IPS-NIHi11 (cell line): Measurements from ENCODE around the gene RIC3.
A peak's percentile ranks its signal among the peaks of the same experiment; 100 is the strongest.

Experiments used
- DNase-seq: peaks from one replicate; pipeline ENCODE4 v3.0.0; 2012; ENCODE audit warnings: mixed read lengths, low spot score

Gene RIC3

DNA sequence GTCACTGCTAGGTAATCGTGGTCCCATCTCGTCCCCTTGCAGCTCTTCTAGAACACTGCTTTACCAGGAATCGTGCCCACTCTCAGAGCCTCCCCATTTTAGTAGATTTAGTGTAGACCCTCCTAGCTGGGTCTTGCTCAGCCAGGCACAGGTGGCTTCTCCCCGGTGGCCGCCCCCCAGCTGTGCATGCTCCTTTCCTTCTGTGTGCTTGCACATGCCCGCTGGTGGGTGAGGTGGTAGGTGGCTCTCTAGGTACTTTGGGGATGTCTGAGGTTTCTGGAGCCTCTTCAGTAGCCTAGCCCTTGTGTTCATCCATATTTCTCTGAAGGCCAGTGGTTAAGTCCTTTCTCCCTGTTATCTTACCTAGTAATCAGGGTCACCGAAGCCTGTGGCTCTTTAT, 82.3 kb downstream of the RIC3 start:
- DNase-seq: no peak

DNA sequence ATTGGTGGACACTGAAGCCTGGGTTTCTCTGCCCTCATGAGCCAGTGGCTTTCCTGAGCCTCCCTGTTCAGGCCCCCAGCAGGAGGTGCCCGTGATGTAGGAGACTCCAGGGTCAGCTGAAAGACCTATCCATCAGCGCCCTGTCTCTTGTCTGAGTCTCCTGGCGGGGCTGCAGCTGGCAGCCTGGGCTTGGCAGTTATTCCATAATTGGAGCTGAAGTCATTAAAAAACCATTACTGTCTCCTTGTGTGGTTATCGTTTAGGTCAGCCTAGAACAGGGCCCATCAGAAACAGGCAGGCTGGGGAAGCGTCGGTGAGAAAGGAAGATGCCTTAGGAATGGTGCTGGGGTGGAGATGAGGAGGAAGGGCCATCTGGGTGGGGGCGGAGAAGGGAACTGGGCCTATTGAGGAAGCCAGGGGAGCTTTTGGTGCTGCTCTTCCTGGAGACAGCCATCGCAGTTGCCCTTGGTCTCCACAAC, 82.8 kb downstream of the RIC3 start:
- no peak for DNase-seq

DNA sequence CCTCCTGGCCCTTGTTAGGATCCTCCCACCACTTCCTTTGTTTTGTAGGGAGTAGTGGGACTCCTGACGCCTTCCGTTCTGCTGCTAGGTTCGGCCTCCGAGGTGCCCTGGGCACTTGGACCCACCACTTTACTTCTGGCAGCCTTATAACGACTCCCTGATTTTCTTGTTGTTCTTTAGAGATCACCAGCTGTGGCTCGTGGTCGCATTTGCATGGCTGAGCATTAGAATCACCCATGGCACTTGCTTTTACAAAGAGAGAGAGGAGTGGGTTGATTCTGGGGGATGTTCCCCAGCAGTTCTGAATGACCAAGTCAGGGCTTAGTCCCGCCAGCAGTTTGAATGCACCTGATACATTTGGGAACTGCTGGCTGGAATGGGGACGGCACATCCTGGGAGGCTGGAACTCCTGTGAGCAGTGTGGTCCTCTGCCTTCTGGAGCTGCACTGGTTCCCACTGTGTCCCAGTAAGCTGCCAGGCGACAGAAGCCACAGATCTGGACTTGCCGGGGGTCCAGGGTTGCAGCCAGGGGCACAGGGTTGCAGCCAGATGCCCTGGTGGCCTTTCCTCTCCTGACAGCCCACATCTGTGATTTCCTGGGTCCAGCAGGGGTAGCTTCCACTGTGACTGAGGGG, 83.7 kb downstream of the RIC3 start:
- DNase-seq: no peak

DNA sequence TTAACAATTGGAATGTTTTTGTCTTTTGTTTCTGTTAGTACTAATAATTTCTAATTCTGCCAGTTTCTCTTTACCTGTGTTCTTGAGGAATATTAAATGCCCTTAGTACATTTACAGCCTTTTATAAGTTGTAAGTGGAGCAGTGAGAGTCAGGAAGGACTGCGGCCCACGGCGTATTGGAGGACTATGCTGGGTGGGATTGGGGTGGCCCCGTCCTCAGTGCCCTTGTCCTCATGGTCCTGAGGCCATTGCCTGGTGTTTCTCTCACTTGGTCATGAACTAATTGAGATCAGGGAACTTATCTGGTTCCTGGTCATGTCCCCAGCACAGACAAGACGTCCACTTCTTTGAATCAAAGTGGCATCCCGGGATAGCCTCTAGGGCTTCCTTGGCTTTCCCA, 84.5 kb downstream of the RIC3 start:
- no peak for DNase-seq

GRCh38 chr11:8083871-8084281, 84.9 kb downstream of the RIC3 start:
- no peak for DNase-seq

DNA sequence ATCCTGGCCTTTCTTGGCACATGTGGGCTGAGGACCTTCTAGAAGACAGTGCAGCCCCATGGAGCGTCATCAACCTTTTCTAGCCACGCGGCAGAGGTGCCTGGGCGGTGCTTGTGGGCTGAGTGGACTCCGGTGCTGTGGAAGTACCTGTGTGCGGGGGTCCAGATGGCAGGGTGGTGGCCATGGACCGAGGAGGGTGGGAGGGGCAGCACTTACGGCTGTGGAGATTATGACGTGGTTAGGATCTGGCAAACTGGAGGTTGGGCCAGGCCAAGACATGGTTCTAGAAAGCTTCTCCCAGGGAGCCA, 85.8 kb downstream of the RIC3 start:
- no peak for DNase-seq

- DNase-seq: peak; percentile 66
Observed at GRCh38 chr11:8082391-8083087, 86.3 kb downstream of the RIC3 start.

- no peak for DNase-seq
Observed at GRCh38 chr11:8081591-8082250, 87.1 kb downstream of the RIC3 start.

DNA sequence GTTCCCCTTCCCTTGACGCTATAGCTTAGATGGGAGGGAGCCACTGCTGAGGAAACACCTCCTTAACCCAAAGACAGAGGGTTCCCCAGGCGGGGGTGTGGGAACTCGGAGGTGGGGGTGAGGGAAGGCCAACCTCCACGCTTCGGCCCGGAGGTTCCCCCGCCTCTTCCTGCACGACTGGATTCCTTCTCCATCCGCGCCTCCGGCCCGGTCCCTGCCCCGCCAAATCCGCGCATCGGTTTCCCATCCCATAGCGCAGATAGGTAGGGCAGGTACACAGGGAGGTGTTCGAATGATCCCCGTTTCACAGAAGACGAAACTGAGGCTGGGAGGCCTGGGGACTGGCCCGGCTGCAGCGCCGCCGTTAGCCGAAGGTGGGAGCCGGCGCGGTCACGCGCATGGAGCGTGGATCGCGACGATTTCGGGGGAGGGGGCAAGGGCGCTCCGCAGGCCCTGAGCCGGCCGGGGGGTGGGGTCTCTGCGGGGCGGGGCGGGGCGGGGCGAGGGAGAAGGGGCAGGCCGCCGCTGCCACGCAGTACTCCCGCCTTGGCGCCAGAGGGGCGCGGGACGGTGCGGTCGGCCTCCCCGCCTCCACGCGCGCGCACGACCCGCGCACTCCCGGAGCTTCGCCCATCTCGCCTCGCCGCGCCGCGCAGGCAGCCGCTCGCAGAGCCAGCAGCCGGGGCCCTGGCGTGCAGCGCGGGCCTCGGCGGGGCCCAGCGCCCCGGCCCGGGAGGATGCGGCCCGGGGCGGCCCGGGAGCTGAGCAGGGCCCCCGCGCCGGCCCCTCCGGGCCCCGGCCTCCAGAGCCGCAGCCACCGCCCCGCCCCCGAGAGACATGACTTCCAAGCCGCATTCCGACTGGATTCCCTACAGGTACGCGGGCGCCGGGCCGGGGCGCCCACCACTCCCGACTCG, 87.9 kb downstream of the RIC3 start, which contains the start of gene TUB:
TUB (plus strand) TSS at position 538 of the 917 bp plus-strand sequence; CDS start at position 838, 300 bp downstream.
- DNase-seq: peak; percentile 85

DNA sequence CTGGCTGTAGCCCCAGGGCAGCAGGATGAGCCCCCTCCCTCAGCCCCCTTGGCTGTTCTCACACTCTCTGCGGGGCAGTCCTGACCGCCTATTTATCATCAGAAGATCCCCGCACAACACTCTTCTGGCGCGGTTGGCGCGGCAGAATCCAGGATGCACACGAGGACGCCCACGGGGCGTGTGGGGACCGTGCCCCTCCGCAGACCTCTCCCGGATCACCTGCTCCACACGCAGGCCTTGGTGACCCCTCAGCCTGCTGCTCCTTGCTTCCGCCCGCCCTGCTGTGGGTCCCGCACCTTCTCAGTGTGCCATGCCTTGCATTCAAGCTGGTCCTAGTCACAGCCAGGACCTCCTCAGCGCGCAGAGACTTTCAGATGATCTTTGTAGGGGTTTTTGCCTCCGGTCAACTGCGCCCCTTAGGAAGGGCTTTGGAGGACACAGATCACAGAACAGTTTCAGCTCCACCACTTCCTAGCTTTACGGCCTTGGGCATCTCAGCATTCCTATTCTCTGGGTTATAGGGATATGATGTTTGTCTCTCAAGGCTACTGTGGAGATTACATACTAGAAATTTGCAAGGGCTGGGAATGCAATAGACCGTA, 88.7 kb downstream of the RIC3 start:
- DNase-seq: no peak

DNA sequence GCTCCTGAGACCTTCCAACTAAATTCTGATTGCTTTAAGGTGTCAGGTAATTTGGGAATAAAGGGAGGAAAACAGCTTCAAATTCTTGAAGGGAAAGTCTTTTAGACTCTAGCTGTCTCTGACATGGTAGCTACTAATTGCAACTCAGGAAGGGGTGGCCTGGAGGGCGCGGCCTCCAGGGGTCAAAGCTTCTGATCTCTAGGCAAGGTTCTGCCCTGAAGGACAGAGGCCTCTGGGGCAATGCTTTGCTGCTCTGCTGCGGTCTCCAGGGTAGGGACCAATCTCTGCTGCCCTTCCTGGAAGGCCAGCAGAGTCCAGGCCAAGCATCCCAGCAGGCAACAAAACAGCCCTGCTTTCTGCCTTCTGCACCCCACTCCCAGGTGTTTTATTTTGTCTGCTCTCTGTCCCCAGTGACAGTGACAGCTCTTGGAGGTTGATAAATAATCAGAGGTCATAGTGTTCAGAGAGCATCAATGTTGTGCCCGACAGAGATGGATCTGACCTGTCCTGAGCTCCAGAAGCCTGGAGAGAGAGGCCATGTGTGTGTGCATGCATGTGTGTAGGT, 89.6 kb downstream of the RIC3 start:
- no peak for DNase-seq

GRCh38 chr11:8075119-8075726, 93.6 kb downstream of the RIC3 start:
- DNase-seq: no peak

DNA sequence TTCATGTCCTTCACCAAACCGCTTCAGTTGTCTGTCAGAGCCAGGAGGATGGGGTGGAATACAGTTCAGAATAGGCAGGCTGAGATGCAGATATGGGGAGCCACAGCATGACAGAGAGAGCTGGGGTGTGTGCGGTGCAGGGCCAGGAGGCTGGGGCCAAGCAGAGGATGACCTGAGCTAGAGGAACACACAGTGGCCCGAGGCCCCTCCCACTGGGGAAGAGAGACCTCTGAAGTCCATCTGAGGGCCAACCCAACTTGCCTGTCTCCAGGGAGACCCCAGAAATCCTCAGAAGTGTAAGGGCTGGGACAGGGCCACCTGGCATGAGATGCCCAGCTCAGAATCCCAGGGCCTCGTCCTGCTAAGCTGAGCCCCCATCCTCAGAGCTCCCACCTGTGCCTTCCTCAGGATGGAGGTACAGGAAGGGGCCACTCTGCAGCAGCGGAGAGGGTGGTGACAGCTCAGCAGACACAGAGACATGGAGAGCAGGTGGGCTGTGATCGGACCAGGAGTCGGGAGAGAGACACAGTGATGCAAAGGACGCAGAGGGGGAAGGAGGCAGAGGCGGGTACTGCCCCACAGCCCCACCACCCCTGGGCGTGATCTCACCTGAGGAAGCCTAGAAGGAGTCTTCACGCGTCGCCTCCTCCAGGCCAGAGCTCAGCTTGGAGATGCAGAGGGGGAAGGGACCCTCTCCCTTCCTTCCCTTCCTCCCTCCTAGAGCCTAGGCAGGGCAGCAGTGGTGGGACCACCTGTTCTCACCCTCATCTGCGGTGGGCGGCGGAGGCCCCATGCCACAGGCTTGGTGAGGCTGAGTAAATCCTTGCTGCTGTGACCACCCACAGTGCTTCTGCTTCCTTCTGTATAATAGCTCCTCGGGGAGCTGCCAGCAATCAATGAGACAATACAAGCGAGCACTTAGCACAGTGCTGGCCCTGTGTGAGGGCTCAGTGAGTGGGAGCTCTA, 96.9 kb downstream of the RIC3 start:
- no peak for DNase-seq

- peak; percentile 66 for DNase-seq
Observed at GRCh38 chr11:8070417-8071115, 98.3 kb downstream of the RIC3 start.

- DNase-seq: no peak
Observed at GRCh38 chr11:8069771-8070170, 99.1 kb downstream of the RIC3 start.

DNA sequence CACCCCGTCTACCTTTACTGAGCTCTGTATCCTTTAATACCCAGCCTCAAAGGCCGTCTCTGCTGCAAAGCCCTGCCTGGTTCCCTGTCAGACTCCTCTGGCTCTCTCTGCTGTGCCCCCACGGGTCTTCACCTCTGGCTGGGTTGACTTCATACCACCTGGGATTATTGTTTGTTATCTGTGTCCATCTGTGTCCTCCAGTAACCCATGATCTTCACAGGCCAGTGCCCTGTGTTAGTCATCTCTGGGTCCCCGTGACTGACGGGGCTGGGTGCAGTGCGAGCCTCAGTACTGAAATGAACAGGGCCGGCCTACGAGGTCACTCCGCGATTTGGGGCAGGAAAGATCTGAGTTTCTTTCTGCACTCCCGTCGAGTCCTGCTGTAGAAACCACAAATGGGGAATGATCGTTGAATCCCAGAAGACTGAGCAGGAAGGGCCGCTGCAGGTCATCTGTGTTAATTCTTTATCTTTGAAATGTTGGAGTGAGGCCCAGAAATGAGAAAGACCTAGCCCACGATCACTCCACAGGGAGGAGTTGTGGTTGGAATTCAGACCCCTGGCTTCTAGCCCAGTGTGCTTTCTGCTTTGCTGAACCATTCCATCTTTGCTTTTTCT, 100.1 kb downstream of the RIC3 start:
- no peak for DNase-seq

DNA sequence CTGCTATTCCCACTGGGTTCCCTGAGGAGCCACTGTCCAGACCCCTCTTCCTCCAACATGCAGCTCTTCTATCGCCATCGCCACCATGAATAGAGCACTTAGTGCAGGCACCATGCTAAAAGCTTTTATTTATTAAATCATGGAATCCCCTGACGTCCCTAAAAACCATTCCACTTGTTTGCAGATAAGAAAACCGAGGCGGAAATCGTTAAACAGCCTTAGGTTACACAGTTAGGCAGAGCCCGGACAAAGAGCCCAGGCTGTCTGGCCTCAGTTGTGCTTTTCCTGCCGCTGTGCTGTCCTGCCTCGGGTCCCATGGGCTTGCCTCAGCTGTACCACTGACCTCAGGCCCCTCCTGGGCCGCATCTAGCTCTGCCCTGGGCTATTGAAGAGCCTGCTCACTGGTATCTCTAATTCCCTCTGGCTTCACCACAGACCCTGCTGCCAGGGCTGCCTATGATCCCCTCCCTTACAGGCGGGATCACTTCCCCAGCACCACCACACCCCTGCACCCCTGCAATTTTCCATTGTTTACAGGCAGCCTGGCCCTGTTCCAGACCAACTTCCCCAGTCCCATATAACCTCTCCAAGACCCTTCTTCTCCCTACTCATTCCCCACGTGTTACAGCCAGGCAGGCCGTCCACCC, 100.8 kb downstream of the RIC3 start:
- DNase-seq: no peak

DNA sequence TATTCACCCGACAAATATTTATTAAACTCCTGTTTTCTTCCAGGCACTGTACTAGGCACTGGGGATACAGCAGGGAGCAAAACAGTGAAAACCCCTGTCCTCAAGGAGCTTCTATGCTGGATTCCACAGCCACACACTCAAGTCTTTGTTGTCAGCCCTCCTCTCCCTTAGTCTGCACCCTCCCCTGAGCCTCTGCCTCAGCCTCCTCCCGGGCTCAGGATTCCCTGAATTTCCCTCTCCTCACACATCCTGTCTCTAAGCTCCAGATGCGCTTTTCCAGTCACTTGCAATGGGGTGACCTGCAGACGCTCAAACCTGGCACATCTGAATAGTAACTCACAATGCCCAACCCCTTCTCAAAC, 101.3 kb downstream of the RIC3 start:
- no peak for DNase-seq
